ENCODE measurements around the gene PTPN14.

DNA sequence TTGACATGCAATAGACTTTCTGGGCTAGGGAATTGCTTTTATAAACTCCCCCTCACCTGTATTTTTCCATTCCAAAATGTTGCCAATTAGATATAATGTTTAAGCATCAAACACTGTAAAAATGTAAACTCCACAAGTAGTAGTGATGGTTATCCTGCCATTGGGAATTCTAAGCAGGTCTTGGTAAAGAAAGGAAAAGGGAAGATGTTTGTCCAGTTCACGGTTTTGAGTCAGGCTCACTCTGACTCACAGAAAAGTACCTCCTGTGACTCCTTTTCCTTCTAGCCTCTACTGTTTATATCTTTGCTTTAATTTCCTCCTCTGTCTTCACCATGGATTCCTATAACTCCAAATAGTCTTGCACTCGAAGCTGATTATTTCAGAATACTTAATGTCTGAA, 19.0 kb upstream of the PTPN14 start:
- TF ChIP-seq, protein P1, sequence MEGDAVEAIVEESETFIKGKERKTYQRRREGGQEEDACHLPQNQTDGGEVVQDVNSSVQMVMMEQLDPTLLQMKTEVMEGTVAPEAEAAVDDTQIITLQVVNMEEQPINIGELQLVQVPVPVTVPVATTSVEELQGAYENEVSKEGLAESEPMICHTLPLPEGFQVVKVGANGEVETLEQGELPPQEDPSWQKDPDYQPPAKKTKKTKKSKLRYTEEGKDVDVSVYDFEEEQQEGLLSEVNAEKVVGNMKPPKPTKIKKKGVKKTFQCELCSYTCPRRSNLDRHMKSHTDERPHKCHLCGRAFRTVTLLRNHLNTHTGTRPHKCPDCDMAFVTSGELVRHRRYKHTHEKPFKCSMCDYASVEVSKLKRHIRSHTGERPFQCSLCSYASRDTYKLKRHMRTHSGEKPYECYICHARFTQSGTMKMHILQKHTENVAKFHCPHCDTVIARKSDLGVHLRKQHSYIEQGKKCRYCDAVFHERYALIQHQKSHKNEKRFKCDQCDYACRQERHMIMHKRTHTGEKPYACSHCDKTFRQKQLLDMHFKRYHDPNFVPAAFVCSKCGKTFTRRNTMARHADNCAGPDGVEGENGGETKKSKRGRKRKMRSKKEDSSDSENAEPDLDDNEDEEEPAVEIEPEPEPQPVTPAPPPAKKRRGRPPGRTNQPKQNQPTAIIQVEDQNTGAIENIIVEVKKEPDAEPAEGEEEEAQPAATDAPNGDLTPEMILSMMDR (IDR thresholded peaks at IDR 0.05): no peak
- TF ChIP-seq POLR2A (IDR thresholded peaks at IDR 0.05) (no peak), EP300 (IDR thresholded peaks at IDR 0.05; ENCODE audit: low read depth) (no peak), POLR2AphosphoS5 (IDR thresholded peaks at IDR 0.05) (no peak)

Measured in transverse colon (tissue), 4 donors.